Osteoblast (primary cell): ENCODE measurements around the gene SLC12A3. TPM values are rescaled to one million over a fixed set of nuclear protein-coding genes. Genes with fewer than 3 reads are reported as not detected.
"Not testable (repeated sequence)": the region's sequence is repeated elsewhere in the genome, so short reads cannot be mapped to it uniquely, and the experiment has no call there.

Source experiments
- DNase-seq: peaks from one replicate; pipeline ENCODE4 v3.0.0; 2011; ENCODE audit warnings: low spot score, mixed read lengths; ENCODE audit not compliant: insufficient read length; ENCODE audit errors: missing footprints
- H2AFZ ChIP-seq: 2 replicates; pipeline ENCODE4 v1.6.0; 2011; ENCODE audit warnings: mild to moderate bottlenecking, low read length
- H3K27ac ChIP-seq: 2 replicates; pipeline ENCODE4 v1.5.1; 2011; ENCODE audit warnings: mild to moderate bottlenecking, low read depth, low read length, moderate library complexity
- H3K27me3 ChIP-seq: 2 replicates; pipeline ENCODE4 v1.6.0; 2012; ENCODE audit warnings: mild to moderate bottlenecking, control low read depth, inconsistent platforms, low read length, moderate library complexity; ENCODE audit not compliant: insufficient read depth
- H3K36me3 ChIP-seq: 2 replicates; pipeline ENCODE4 v1.5.1; 2011; ENCODE audit warnings: mild to moderate bottlenecking, low read length, control low read depth, moderate library complexity; ENCODE audit not compliant: insufficient read depth
- H3K4me1 ChIP-seq: 2 replicates; pipeline ENCODE4 v1.5.1; 2011; ENCODE audit warnings: mild to moderate bottlenecking, low read length, control low read depth, moderate library complexity; ENCODE audit not compliant: insufficient read depth
- H3K4me2 ChIP-seq: 2 replicates; pipeline ENCODE4 v1.6.0; 2011; ENCODE audit warnings: mild to moderate bottlenecking, low read length; ENCODE audit not compliant: insufficient read depth
- H3K4me3 ChIP-seq: fragments of 200-600 bp; sonication (generic); 3 replicates; pipeline ENCODE4 v1.5.1; 2012; ENCODE audit warnings: mild to moderate bottlenecking, low read length, inconsistent platforms; ENCODE audit not compliant: insufficient read depth
- H3K79me2 ChIP-seq: 2 replicates; pipeline ENCODE4 v1.6.0; 2012; ENCODE audit warnings: mild to moderate bottlenecking, low read length, control low read depth, inconsistent platforms; ENCODE audit not compliant: insufficient read depth
- H3K9me3 ChIP-seq: 2 replicates; pipeline ENCODE4 v1.5.1; 2011; ENCODE audit warnings: low read depth, low read length, control low read depth
- H4K20me1 ChIP-seq: 2 replicates; pipeline ENCODE4 v1.6.0; 2012; ENCODE audit warnings: mild to moderate bottlenecking, low read length, control low read depth; ENCODE audit not compliant: insufficient read depth
- total RNA-seq: library from RNA; depleted of rRNA; stranded (reverse); fragments of >200 nt; gene quantifications from 2 replicates; pipeline ENCODE4 v1.2.3, GENCODE V29; 2012
- TF ChIP-seq, protein P1 (sequence below): IDR thresholded peaks from 2 replicates; pipeline ENCODE4 v1.5.1; 2011; ENCODE audit warnings: mild to moderate bottlenecking, low read depth, low read length, moderate library complexity; ENCODE audit errors: extremely low read depth

The SLC12A3 gene
- total RNA-seq, 1 donor, result not detected

DNA sequence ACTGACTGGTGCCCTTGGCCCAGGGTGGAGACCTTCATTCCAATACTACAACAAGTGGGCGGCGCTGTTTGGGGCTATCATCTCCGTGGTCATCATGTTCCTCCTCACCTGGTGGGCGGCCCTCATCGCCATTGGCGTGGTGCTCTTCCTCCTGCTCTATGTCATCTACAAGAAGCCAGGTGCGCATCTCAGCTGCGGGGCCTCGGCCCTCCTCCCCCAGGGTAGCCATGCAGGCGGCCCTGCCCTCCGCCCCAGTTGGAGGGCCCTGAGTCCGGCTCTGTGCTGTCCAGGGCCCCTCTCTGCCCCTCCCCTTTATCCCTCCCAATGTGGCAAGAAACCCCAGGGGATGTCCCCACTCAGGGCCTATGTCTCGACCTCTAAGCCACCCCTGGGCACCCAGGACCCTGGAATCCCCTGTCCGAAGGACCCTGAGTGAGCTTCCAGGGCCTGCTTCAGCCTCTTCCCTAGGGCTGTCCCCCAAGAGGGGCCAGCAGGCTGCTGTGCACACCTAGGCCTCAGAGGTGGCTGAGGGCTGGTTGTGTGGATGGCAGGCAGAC lies 19.1 kb downstream of the SLC12A3 start:
- Histone ChIP-seq H3K36me3 (no peaks in the 10 kb centered on the region), H3K4me3 (no peak overlapping the region), H3K9me3 (no peaks in the 10 kb centered on the region), H3K4me2 (no peak overlapping the region), H4K20me1 (no peaks in the 10 kb centered on the region), H3K4me1 (no peaks in the 10 kb centered on the region), H2AFZ (no peak overlapping the region), H3K27ac (no peak overlapping the region), H3K27me3 (no peaks in the 10 kb centered on the region), H3K79me2 (no peaks in the 10 kb centered on the region)
- TF ChIP-seq, protein P1, sequence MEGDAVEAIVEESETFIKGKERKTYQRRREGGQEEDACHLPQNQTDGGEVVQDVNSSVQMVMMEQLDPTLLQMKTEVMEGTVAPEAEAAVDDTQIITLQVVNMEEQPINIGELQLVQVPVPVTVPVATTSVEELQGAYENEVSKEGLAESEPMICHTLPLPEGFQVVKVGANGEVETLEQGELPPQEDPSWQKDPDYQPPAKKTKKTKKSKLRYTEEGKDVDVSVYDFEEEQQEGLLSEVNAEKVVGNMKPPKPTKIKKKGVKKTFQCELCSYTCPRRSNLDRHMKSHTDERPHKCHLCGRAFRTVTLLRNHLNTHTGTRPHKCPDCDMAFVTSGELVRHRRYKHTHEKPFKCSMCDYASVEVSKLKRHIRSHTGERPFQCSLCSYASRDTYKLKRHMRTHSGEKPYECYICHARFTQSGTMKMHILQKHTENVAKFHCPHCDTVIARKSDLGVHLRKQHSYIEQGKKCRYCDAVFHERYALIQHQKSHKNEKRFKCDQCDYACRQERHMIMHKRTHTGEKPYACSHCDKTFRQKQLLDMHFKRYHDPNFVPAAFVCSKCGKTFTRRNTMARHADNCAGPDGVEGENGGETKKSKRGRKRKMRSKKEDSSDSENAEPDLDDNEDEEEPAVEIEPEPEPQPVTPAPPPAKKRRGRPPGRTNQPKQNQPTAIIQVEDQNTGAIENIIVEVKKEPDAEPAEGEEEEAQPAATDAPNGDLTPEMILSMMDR, result no peak
- peak; percentile 58 for DNase-seq

DNA sequence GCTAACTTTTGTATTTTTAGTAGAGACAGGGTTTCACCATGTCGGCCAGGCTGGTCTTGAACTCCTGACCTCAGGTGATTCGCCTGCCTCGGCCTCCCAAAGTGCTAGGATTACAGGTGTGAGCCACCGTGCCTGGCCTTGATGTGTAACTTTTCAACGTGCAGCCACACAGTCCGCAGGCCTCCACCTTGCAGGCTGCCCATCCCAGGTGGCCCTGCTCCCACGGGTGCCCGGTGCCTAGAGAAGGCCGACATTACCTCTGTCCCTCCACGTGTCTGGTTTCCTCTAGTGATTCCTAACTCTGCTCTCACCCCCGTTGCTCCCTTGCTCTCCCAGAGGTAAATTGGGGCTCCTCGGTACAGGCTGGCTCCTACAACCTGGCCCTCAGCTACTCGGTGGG lies 19.9 kb downstream of the SLC12A3 start:
- not testable (repeated sequence) for H4K20me1 ChIP-seq, H3K27me3 ChIP-seq, H2AFZ ChIP-seq, H3K4me3 ChIP-seq, H3K4me1 ChIP-seq, H3K36me3 ChIP-seq, H3K9me3 ChIP-seq, H3K4me2 ChIP-seq, H3K79me2 ChIP-seq, H3K27ac ChIP-seq
- DNase-seq, result peak; percentile 13

DNA sequence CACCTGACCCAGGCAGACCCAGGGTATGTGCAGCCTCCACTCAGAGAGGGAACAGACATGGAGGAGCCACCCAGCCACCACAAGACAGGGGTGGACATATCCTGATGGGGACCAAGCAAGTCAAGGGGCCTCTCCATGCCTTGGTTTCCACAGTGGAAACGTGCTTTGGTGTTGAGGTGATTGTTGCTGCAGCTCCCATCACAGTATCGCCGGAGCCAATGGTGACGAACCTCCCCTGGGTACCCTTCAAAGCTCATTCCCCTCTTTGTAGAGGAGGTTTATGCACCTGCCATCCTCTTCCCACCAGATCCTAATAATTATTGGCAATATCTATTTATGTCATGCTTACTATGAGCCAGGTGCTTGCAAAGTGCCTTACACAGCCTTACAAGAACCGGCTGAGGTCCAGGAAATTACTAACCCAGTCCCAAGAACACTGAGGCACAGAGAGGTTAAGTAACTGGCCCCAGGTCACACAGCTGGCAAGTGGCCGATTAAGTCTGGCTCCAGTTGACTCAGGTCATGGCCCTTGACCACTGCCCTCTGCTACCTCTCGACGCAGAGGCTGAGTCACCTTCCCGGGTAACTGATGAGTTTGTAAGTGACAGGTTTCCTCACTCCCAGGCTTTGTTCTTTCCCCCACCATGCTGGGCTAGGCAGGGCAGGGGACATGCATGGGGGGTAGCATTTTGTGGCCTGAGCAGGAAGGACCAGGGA lies 20.6 kb downstream of the SLC12A3 start:
- TF ChIP-seq, protein P1, result no peak
- H3K79me2 ChIP-seq, result no peaks in the 10 kb centered on the region
- no peak overlapping the region for H2AFZ ChIP-seq
- no peak overlapping the region for H3K27ac ChIP-seq
- no peak overlapping the region for H3K4me3 ChIP-seq
- H3K4me1 ChIP-seq, result no peaks in the 10 kb centered on the region
- no peaks in the 10 kb centered on the region for H3K27me3 ChIP-seq
- no peaks in the 10 kb centered on the region for H4K20me1 ChIP-seq
- H3K4me2 ChIP-seq, result no peak overlapping the region
- no peaks in the 10 kb centered on the region for H3K36me3 ChIP-seq
- H3K9me3 ChIP-seq, result no peaks in the 10 kb centered on the region
- DNase-seq, result peak; percentile 25

DNA sequence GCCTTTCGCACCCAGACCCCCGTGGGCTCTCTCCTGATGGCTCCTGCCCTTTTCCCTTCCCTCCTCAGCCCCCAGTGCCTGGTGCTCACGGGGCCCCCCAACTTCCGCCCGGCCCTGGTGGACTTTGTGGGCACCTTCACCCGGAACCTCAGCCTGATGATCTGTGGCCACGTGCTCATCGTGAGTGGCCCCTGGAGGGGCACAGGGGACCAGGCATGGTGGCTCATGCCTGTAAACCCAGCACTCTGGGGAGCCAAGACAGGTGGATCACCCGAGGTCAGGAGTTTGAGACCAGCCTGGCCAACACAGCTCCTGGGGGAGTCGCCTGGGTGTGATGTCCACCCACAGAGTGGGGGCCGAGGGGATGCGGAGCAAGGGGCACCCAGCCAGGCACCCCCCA lies 21.3 kb downstream of the SLC12A3 start:
- Histone ChIP-seq H3K79me2 (no peaks in the 10 kb centered on the region), H3K27ac (no peak overlapping the region), H3K9me3 (no peaks in the 10 kb centered on the region), H3K4me1 (no peaks in the 10 kb centered on the region), H2AFZ (no peak overlapping the region), H3K4me3 (no peak overlapping the region), H3K36me3 (no peaks in the 10 kb centered on the region), H3K27me3 (no peaks in the 10 kb centered on the region), H4K20me1 (no peaks in the 10 kb centered on the region), H3K4me2 (no peak overlapping the region)
- TF ChIP-seq, protein P1, result no peak
- no peak for DNase-seq
